ENCODE data around the gene SHF.
A peak's percentile ranks its signal among the peaks of the same experiment; 100 is the strongest.

The SHF gene

GRCh38 chr15:45199136-45199810, 11.5 kb upstream of the SHF start:
- peak; percentile 46 for DNase-seq

GRCh38 chr15:45198337-45199135, 10.8 kb upstream of the SHF start:
- peak; percentile 94 for DNase-seq

DNA sequence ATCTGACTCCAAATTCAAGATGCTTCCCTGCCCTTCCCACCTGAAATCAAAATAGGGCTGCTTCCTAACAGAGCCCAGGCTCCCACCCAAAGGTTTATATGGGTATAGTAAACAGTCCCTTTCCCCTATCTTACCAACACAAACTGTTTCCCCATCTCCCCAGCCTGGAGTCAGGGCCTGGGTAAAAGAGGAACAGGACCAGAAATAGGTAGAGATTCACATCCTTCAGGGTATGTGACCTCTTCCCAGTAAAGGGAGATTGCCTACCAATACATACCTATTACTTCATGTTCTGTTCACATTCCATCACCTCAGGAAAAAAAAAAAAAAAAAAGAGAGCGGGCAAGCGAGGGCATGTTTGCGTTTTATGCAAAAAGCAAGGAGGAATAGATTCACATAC, 9.7 kb upstream of the SHF start:
- no peak for DNase-seq

DNA sequence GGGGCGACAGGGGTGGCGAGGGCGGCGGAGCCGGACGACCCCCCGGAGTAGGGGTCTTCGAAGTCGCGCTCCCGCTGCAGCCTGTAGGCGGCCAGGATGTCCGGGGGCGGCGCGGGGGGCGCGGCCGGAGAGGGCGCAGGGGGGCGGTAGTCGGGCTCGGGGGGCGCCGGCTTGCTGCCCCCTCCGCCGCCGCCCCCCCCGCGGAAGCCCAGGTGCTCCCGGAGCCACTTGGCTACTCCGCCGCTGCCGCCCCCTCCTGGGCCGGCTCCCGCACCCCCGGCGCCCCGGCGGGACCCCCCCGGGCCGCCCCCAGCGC, 230 bp downstream of the SHF start:
- DNase-seq = no peak

GRCh38 chr15:45186771-45187577, 792 bp downstream of the SHF start:
- DNase-seq = no peak

DNA sequence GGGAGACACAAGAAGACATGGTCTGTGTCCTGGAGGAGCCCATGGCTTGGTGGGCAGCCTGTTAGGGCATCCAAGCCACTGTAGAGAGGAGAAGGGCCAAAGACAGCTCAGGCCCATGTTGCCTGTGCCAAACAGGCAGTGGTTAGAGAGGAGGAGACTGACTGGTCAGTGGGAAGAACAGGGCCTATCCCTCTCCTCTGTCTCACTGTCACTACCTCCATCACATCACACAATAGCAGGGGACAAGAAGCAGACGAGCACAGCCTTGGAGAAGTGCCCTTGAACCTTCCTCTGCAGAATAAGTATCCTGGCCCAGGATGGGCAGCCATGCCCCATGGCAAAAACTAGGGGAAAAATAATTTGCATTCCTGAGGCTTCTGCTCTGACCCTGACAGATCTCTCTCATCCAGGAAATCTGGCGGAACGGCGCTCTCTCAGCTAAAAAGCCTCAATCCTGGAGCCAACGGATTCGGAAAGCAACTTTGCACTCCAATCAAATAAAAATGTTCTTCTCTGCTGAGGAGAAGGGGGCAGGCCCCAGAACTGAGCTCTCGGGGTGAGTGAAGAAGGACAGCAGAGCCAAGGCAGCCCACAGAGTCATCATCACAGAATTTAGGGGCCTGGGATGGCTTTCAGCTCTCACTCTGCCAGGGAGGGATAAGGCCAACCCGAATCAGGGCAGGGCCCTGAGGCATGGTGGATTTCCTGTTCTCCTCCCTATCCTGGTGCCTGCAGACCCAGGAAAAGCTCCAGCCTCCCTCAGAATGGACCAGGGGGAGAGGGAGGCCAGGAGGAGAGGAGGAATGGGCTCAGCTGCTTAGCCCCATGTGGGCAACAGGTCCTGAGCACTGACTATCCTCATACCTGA, 1.6 kb downstream of the SHF start:
- DNase-seq = no peak

- DNase-seq = no peak
Observed at GRCh38 chr15:45185069-45185779, 2.5 kb downstream of the SHF start.

- no peak for DNase-seq
Observed at GRCh38 chr15:45184562-45185041, 3.2 kb downstream of the SHF start.

GRCh38 chr15:45183511-45183910, 4.3 kb downstream of the SHF start:
- DNase-seq = no peak

GRCh38 chr15:45182996-45183395, 4.8 kb downstream of the SHF start:
- DNase-seq = no peak

DNA sequence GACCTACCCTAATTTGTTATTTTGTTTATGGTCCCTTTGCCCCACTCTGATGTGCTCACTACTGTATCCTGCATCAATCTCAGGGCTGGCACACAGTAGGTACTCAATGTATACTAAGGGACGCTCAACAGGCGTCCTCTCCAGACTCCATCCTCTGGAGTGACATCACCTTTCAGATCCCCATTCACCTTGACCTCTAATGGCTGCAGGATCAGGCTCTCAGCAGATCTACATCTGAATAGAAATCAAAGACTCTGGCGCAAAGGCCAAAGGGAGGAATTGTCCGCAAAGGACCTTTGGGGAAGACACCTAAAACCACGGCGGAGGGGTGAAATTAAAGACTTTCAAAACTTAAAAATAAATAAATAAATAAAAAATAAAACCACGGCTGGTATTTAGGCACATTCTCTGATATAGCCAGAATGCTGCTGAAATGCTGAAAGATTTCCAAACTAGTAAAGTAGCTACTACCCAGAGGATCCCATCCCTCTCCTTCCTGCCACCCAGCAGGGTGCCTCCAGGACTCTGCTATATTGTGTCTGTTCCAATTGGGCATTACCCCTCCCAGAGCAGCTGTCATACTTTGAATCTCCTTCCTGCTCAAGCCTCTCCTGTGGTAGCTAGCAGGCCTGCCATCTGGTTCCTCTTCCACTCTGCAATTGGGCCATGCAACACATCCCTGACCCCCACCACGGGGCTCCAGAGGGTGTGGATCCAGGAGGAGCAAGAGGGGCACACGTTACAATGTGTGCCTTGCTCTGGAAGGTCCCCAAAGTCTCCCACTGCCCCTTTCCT, 6.1 kb downstream of the SHF start:
- no peak for DNase-seq

GRCh38 chr15:45180648-45181436, 6.9 kb downstream of the SHF start:
- DNase-seq = no peak

GRCh38 chr15:45180201-45180600, 7.6 kb downstream of the SHF start:
- no peak for DNase-seq

DNA sequence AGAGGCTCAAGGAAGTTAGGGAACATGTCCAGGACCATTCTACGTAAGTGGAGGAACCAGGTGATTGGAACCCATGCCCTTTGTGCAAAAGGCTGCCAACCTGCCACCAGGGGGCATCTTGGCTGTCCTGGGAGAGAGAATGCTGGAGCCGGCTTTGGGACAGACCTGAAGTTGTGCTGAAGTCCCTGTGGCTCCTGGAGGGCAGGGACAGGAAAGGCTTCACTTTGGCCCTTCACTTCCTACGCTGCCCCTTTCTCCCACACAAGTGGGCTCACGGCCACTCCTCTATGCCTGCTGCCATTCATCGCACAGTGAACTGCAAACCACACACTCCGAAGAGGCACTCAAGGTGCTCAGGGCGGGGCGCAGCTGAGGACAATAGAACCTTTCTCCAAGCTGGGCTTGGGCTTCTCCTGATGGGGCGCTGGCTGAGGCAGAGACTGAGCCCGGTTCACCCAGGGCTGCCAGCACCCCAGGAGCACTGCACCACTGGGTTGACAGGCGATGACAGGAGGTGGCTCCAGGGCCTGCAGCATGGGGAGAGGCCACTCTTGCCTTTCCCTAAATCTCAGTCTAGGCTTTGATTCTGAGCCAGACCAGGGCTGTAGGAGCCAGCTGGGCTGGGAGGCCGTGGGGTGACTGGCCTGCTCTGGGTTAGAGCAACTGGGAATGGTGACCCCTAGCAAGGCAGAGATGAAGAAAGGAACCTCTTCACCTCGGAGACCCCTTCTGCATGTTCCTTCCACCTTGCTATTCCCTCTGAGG, 8.4 kb downstream of the SHF start:
- peak; percentile 39 for DNase-seq

DNA sequence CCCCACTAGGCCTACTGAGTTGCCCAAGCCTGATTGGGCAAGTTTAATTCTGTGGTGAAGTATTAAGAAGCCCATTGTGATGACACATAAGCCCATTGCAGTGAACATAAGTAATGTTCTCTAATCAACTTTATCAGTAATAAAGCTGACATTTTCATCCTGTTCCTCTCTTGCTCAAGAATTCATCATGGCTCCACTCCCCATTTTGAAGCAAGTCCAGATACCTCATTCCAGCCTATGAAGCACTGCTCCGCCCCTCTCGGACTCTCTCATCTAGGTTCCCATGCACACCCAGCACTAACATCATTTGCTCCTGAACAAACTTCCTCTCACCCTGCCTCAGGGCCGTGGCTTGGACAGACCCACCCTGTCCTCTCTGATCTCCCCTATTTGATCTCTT, 10.5 kb downstream of the SHF start:
- no peak for DNase-seq

- DNase-seq = no peak
Observed at GRCh38 chr15:45174577-45174976, 13.2 kb downstream of the SHF start.

GRCh38 chr15:45174069-45174468, 13.7 kb downstream of the SHF start:
- no peak for DNase-seq

DNA sequence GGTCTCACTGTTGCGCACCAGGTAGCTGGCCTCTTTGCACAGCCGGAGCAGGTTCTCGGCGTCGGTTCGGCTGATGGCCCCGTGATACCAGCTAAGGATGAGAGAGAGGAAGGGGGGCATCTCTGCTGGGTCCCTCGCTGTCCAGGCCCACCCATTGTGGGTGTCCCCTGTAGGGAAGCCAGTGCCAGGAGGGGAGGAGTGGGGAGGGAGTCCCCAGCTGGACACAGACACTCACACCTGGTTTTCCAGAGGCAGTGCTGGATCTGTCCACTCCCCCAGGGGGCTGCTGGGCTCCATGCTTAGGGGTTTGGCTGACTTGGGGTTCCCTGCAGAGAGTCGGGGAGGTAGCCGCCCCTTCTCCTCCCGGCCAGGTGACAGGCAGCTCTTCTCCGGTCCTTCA, 15.9 kb downstream of the SHF start:
- DNase-seq = no peak

Data from stimulated activated CD4-positive, alpha-beta T cell treated with anti-CD3 and anti-CD28 coated beads, Interleukin-1b, Interleukin-23, amount 100 ng/mL, for 48 hours (primary cell).